Neuron (in vitro differentiated cells): Measurements from ENCODE around the gene CCL24.
"Not testable (repeated sequence)": the region's sequence is repeated elsewhere in the genome, so short reads cannot be mapped to it uniquely, and the experiment has no call there.

Experiments used
- H2AFZ ChIP-seq: one replicate; pipeline ENCODE4 v1.6.1; 2013; ENCODE audit warnings: low read depth, mild to moderate bottlenecking, inconsistent platforms, low read length, moderate library complexity
- H3K27me3 ChIP-seq: one replicate; pipeline ENCODE4 v1.6.1; 2013; ENCODE audit warnings: low read length; ENCODE audit not compliant: insufficient read depth
- H3K36me3 ChIP-seq: one replicate; pipeline ENCODE4 v1.6.1; 2013; ENCODE audit warnings: low read length; ENCODE audit not compliant: insufficient read depth
- H3K4me1 ChIP-seq: one replicate; pipeline ENCODE4 v1.6.1; 2013; ENCODE audit warnings: low read length; ENCODE audit not compliant: insufficient read depth
- H3K4me3 ChIP-seq: 2 replicates; pipeline ENCODE4 v1.5.1; 2013; ENCODE audit warnings: mild to moderate bottlenecking, low read length, moderate library complexity
- H3K9me3 ChIP-seq: one replicate; pipeline ENCODE4 v1.6.1; 2013; ENCODE audit warnings: low read length

Gene CCL24

GRCh38 chr7:75813781-75814236, at the start of gene CCL24:
TSS of gene CCL24 (minus strand) at chr7:75813806. CDS start at chr7:75813715, 91 bp downstream.
- Histone ChIP-seq H3K36me3 (no peaks in the 10 kb centered on the region), H2AFZ (no peak within 1 kb of the TSS), H3K4me3 (no peak within 1 kb of the TSS), H3K4me1 (no peaks in the 10 kb centered on the region), H3K9me3 (no peaks in the 10 kb centered on the region), H3K27me3 (no peaks in the 10 kb centered on the region)

GRCh38 chr7:75861636-75862035, 48.0 kb upstream of the CCL24 start:
- peaks cover 2% of the 10 kb centered on the region for H3K27me3 ChIP-seq
- no peak overlapping the region for H3K4me3 ChIP-seq

GRCh38 chr7:75858410-75858809, 44.8 kb upstream of the CCL24 start:
- Histone ChIP-seq H2AFZ (no peak overlapping the region), H3K9me3 (no peaks in the 10 kb centered on the region), H3K4me3 (no peak overlapping the region), H3K27me3 (no peaks in the 10 kb centered on the region), H3K4me1 (no peaks in the 10 kb centered on the region), H3K36me3 (no peaks in the 10 kb centered on the region)

More at GRCh38 chr7:75861636-75862035, 48.0 kb upstream of the CCL24 start:
- Histone ChIP-seq H2AFZ (no peak overlapping the region), H3K4me1 (no peaks in the 10 kb centered on the region), H3K9me3 (no peaks in the 10 kb centered on the region), H3K36me3 (no peaks in the 10 kb centered on the region)

GRCh38 chr7:75856536-75856935, 42.9 kb upstream of the CCL24 start:
- Histone ChIP-seq H3K36me3 (no peaks in the 10 kb centered on the region), H3K9me3 (no peaks in the 10 kb centered on the region), H3K4me3 (no peak overlapping the region), H3K27me3 (no peaks in the 10 kb centered on the region), H3K4me1 (no peaks in the 10 kb centered on the region), H2AFZ (no peak overlapping the region)

- not testable (repeated sequence) for H2AFZ ChIP-seq, H3K36me3 ChIP-seq, H3K4me3 ChIP-seq, H3K27me3 ChIP-seq, H3K9me3 ChIP-seq, H3K4me1 ChIP-seq
Measured at GRCh38 chr7:75854813-75855345, 41.3 kb upstream of the CCL24 start.

- Histone ChIP-seq H3K27me3 (no peaks in the 10 kb centered on the region), H2AFZ (no peak overlapping the region), H3K9me3 (no peaks in the 10 kb centered on the region), H3K36me3 (no peaks in the 10 kb centered on the region), H3K4me1 (no peaks in the 10 kb centered on the region), H3K4me3 (no peak overlapping the region)
Measured at GRCh38 chr7:75854233-75854632, 40.6 kb upstream of the CCL24 start.

GRCh38 chr7:75850235-75850634, 36.6 kb upstream of the CCL24 start:
- Histone ChIP-seq H3K4me3 (no peak overlapping the region), H2AFZ (no peak overlapping the region), H3K4me1 (no peaks in the 10 kb centered on the region), H3K27me3 (no peaks in the 10 kb centered on the region), H3K36me3 (no peaks in the 10 kb centered on the region), H3K9me3 (no peaks in the 10 kb centered on the region)

- H2AFZ ChIP-seq = no peak overlapping the region
- no peaks in the 10 kb centered on the region for H3K4me1 ChIP-seq
- no peaks in the 10 kb centered on the region for H3K36me3 ChIP-seq
- H3K27me3 ChIP-seq = no peaks in the 10 kb centered on the region
- H3K9me3 ChIP-seq = no peaks in the 10 kb centered on the region
- H3K4me3 ChIP-seq = no peak overlapping the region
Measured at GRCh38 chr7:75849573-75849972, 36.0 kb upstream of the CCL24 start.

GRCh38 chr7:75847707-75848106, 34.1 kb upstream of the CCL24 start:
- Histone ChIP-seq H3K4me3 (no peak overlapping the region), H2AFZ (no peak overlapping the region), H3K36me3 (no peaks in the 10 kb centered on the region), H3K9me3 (no peaks in the 10 kb centered on the region), H3K4me1 (no peaks in the 10 kb centered on the region), H3K27me3 (no peaks in the 10 kb centered on the region)

- not testable (repeated sequence) for H3K36me3 ChIP-seq, H3K27me3 ChIP-seq, H3K4me3 ChIP-seq, H3K4me1 ChIP-seq, H3K9me3 ChIP-seq, H2AFZ ChIP-seq
Measured at GRCh38 chr7:75845132-75845531, 31.5 kb upstream of the CCL24 start.

GRCh38 chr7:75844158-75844557, 30.6 kb upstream of the CCL24 start:
- Histone ChIP-seq H3K4me1 (no peaks in the 10 kb centered on the region), H3K4me3 (no peak overlapping the region), H2AFZ (no peak overlapping the region), H3K27me3 (no peaks in the 10 kb centered on the region), H3K36me3 (no peaks in the 10 kb centered on the region), H3K9me3 (no peaks in the 10 kb centered on the region)

GRCh38 chr7:75843613-75844116, 30.1 kb upstream of the CCL24 start:
- Histone ChIP-seq H3K4me3 (no peak overlapping the region), H3K4me1 (no peaks in the 10 kb centered on the region), H3K36me3 (no peaks in the 10 kb centered on the region), H3K9me3 (no peaks in the 10 kb centered on the region), H2AFZ (no peak overlapping the region), H3K27me3 (no peaks in the 10 kb centered on the region)

- Histone ChIP-seq H3K4me3 (no peak overlapping the region), H3K4me1 (no peaks in the 10 kb centered on the region), H3K27me3 (no peaks in the 10 kb centered on the region)
Measured at GRCh38 chr7:75842836-75843446, 29.3 kb upstream of the CCL24 start.

GRCh38 chr7:75840029-75840428, 26.4 kb upstream of the CCL24 start:
- Histone ChIP-seq H3K36me3 (no peaks in the 10 kb centered on the region), H3K4me1 (no peaks in the 10 kb centered on the region), H3K27me3 (no peaks in the 10 kb centered on the region)

More at GRCh38 chr7:75842836-75843446, 29.3 kb upstream of the CCL24 start:
- H2AFZ ChIP-seq = no peak overlapping the region
- no peaks in the 10 kb centered on the region for H3K9me3 ChIP-seq
- no peaks in the 10 kb centered on the region for H3K36me3 ChIP-seq

More at GRCh38 chr7:75840029-75840428, 26.4 kb upstream of the CCL24 start:
- no peak overlapping the region for H3K4me3 ChIP-seq
- H2AFZ ChIP-seq = no peak overlapping the region
- H3K9me3 ChIP-seq = no peaks in the 10 kb centered on the region
